HepG2 (cell line): ENCODE data around the gene TOP2A. TPM values are rescaled to one million over a fixed set of nuclear protein-coding genes. Genes with fewer than 3 reads are reported as not detected.
A peak's percentile ranks its signal among the peaks of the same experiment; 100 is the strongest.

Source experiments
- ATM ChIP-seq: fragments of 450-650 bp; IDR thresholded peaks from 2 replicates; pipeline ENCODE4 v1.7.1; 2017; ENCODE audit warnings: mild to moderate bottlenecking, borderline replicate concordance
- CCAR2 ChIP-seq: fragments of 200-400 bp; formaldehyde crosslinking; optimal IDR thresholded peaks from 2 replicates; pipeline ENCODE3; 2018; ENCODE audit warnings: low read depth, mild to moderate bottlenecking, low read length, moderate library complexity
- CHCHD3 ChIP-seq: sonication (generic); formaldehyde crosslinking; IDR thresholded peaks from 2 replicates; pipeline ENCODE4 v1.8.0; 2022; ENCODE audit warnings: mild to moderate bottlenecking, missing genetic modification reagents, moderate library complexity
- CHD4 ChIP-seq: fragments of 200-600 bp; sonication (generic); IDR thresholded peaks from 2 replicates; pipeline ENCODE4 v1.7.0; 2017; ENCODE audit warnings: mild to moderate bottlenecking, low read length, borderline replicate concordance
- ELF4 ChIP-seq: sonication (generic); formaldehyde crosslinking; IDR thresholded peaks from 2 replicates; pipeline ENCODE4 v1.5.0; 2020; ENCODE audit warnings: missing genetic modification reagents, mild to moderate bottlenecking, moderate library complexity, borderline replicate concordance
- ETS1 ChIP-seq: sonication (generic); formaldehyde crosslinking; IDR thresholded peaks from 2 replicates; pipeline ENCODE4 v1.4.0; 2020; ENCODE audit warnings: missing genetic modification reagents
- JDP2 ChIP-seq: sonication (generic); formaldehyde crosslinking; IDR thresholded peaks from 2 replicates; pipeline ENCODE4 v1.8.1; 2022; ENCODE audit warnings: missing genetic modification reagents, borderline replicate concordance
- MZF1 ChIP-seq: sonication (generic); formaldehyde crosslinking; IDR thresholded peaks from 2 replicates; pipeline ENCODE4 v1.8.1; 2023; ENCODE audit warnings: mild to moderate bottlenecking, missing genetic modification reagents, borderline replicate concordance
- PAF1 ChIP-seq: IDR thresholded peaks from 2 replicates; pipeline ENCODE4 v1.6.1; 2016; ENCODE audit warnings: missing genetic modification reagents, missing compliant biosample characterization
- SRSF1 ChIP-seq: fragments of 200-400 bp; formaldehyde crosslinking; optimal IDR thresholded peaks from 2 replicates; pipeline ENCODE3; 2017; ENCODE audit warnings: mild to moderate bottlenecking, low read depth, low read length, moderate library complexity
- TRIM24 ChIP-seq: sonication (generic); formaldehyde crosslinking; IDR thresholded peaks from 2 replicates; pipeline ENCODE4 v1.8.0; 2022; ENCODE audit warnings: mild to moderate bottlenecking, missing genetic modification reagents
- ZBTB25 ChIP-seq: IDR thresholded peaks from 2 replicates; pipeline ENCODE4 v1.6.1; 2018; ENCODE audit warnings: missing genetic modification reagents
- ZFYVE20 ChIP-seq: sonication (generic); formaldehyde crosslinking; IDR thresholded peaks from 2 replicates; pipeline ENCODE4 v1.8.0; 2023; ENCODE audit warnings: low read depth, mild to moderate bottlenecking, moderate library complexity, missing genetic modification reagents, borderline replicate concordance
- ZNF121 ChIP-seq: sonication (generic); formaldehyde crosslinking; IDR thresholded peaks from 2 replicates; pipeline ENCODE4 v1.5.0; 2020; ENCODE audit warnings: mild to moderate bottlenecking, missing genetic modification reagents
- ZNF253 ChIP-seq: sonication (generic); formaldehyde crosslinking; IDR thresholded peaks from 2 replicates; pipeline ENCODE4 v1.8.0; 2022; ENCODE audit warnings: mild to moderate bottlenecking, missing genetic modification reagents, borderline replicate concordance
- ZNF333 ChIP-seq: sonication (generic); formaldehyde crosslinking; IDR thresholded peaks from 2 replicates; pipeline ENCODE4 v1.4.0; 2020; ENCODE audit warnings: mild to moderate bottlenecking, missing genetic modification reagents, borderline replicate concordance
- ZNF547 ChIP-seq: sonication (generic); formaldehyde crosslinking; IDR thresholded peaks from 2 replicates; pipeline ENCODE4 v1.5.1; 2020; ENCODE audit warnings: mild to moderate bottlenecking, missing genetic modification reagents
- ZSCAN31 ChIP-seq: sonication (generic); formaldehyde crosslinking; IDR thresholded peaks from 2 replicates; pipeline ENCODE4 v1.5.0; 2020; ENCODE audit warnings: low read depth, mild to moderate bottlenecking, missing genetic modification reagents
- polyA plus RNA-seq, 8 experiments: library from polyadenylated mRNA; depleted of rRNA in 3 of 8; stranded (reverse) in 7 of 8; unstranded in 1 of 8; fragments of >200 nt; fragmentation: Illumina TruSeq in 4 of 8; extraction: Trizol in 4 of 8; gene quantifications; 2 replicates each; pipeline versions ENCODE4 v1.2.1 to v1.2.3, GENCODE V29; 2011 to 2016; ENCODE audit warnings: low read depth in 4 of 8, missing spikeins in 1 of 8, mixed read lengths in 1 of 8; ENCODE audit not compliant: insufficient read depth in 1 of 8
- total RNA-seq, 5 experiments: library from RNA; depleted of rRNA; stranded (reverse); fragments of >200 nt; fragmentation: Illumina TruSeq; extraction: Trizol; gene quantifications; 2 replicates each; pipeline ENCODE4 v1.2.3, GENCODE V29; 2016; ENCODE audit warnings: low read depth in 1 of 5
- TF ChIP-seq, protein P1 (sequence below), 2 experiments: IDR thresholded peaks; 2 replicates each; pipeline ENCODE4 v1.6.1; 2011 to 2012; ENCODE audit warnings: low read length in 2 of 2, borderline replicate concordance in 1 of 2, low read depth in 1 of 2, mild to moderate bottlenecking in 1 of 2, moderate library complexity in 1 of 2
- TF ChIP-seq, protein P2 (sequence below): sonication (generic); formaldehyde crosslinking; IDR thresholded peaks from 2 replicates; pipeline ENCODE4 v1.5.1; 2020; ENCODE audit warnings: missing genetic modification reagents, mild to moderate bottlenecking, borderline replicate concordance

TOP2A gene
- total and polyA plus RNA-seq, 2 of the 13 experiments (the other 11 are each of a cell fraction or from before 2014, with no cell fraction given), result 108 to 327 TPM

- TF ChIP-seq ETS1 (CRISPR knock-in tag), result no peak
- no peak for TF ChIP-seq ZNF253
- TF ChIP-seq MZF1 (CRISPR knock-in tag), result no peak
- TF ChIP-seq SRSF1, result no peak
- TF ChIP-seq CHCHD3, result no peak
- no peak for TF ChIP-seq ATM
- no peak for TF ChIP-seq CHD4
- no peak for TF ChIP-seq JDP2 (CRISPR knock-in tag)
- TF ChIP-seq ZBTB25 (CRISPR knock-in tag), result peak; percentile 84; the same call in 1 of the 2 replicates
- no peak for TF ChIP-seq TRIM24 (CRISPR knock-in tag)
- TF ChIP-seq ZFYVE20 (CRISPR knock-in tag), result no peak
- TF ChIP-seq, protein P1, sequence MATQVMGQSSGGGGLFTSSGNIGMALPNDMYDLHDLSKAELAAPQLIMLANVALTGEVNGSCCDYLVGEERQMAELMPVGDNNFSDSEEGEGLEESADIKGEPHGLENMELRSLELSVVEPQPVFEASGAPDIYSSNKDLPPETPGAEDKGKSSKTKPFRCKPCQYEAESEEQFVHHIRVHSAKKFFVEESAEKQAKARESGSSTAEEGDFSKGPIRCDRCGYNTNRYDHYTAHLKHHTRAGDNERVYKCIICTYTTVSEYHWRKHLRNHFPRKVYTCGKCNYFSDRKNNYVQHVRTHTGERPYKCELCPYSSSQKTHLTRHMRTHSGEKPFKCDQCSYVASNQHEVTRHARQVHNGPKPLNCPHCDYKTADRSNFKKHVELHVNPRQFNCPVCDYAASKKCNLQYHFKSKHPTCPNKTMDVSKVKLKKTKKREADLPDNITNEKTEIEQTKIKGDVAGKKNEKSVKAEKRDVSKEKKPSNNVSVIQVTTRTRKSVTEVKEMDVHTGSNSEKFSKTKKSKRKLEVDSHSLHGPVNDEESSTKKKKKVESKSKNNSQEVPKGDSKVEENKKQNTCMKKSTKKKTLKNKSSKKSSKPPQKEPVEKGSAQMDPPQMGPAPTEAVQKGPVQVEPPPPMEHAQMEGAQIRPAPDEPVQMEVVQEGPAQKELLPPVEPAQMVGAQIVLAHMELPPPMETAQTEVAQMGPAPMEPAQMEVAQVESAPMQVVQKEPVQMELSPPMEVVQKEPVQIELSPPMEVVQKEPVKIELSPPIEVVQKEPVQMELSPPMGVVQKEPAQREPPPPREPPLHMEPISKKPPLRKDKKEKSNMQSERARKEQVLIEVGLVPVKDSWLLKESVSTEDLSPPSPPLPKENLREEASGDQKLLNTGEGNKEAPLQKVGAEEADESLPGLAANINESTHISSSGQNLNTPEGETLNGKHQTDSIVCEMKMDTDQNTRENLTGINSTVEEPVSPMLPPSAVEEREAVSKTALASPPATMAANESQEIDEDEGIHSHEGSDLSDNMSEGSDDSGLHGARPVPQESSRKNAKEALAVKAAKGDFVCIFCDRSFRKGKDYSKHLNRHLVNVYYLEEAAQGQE (IDR thresholded peaks at IDR 0.05; ENCODE audit: borderline replicate concordance in 1 of 2, low read depth in 1 of 2, low read length in 2 of 2), result no peak
- TF ChIP-seq ZSCAN31, result peak; percentile 73; the same call in 1 of the 2 replicates
- peak; percentile 11; the same call in 1 of the 2 replicates for TF ChIP-seq ZNF547 (CRISPR knock-in tag)
- no peak for TF ChIP-seq CCAR2
- TF ChIP-seq ZNF121, result peak; percentile 67
- no peak for TF ChIP-seq ELF4 (CRISPR knock-in tag)
- TF ChIP-seq, protein P2, sequence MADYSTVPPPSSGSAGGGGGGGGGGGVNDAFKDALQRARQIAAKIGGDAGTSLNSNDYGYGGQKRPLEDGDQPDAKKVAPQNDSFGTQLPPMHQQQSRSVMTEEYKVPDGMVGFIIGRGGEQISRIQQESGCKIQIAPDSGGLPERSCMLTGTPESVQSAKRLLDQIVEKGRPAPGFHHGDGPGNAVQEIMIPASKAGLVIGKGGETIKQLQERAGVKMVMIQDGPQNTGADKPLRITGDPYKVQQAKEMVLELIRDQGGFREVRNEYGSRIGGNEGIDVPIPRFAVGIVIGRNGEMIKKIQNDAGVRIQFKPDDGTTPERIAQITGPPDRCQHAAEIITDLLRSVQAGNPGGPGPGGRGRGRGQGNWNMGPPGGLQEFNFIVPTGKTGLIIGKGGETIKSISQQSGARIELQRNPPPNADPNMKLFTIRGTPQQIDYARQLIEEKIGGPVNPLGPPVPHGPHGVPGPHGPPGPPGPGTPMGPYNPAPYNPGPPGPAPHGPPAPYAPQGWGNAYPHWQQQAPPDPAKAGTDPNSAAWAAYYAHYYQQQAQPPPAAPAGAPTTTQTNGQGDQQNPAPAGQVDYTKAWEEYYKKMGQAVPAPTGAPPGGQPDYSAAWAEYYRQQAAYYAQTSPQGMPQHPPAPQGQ (CRISPR knock-in tag), result no peak
- TF ChIP-seq ZNF333 (CRISPR knock-in tag), result no peak
- TF ChIP-seq PAF1, result no peak
These were observed 31.1 kb upstream of the TOP2A start (continued) for GRCh38 chr17:40448639-40449261.
